Activated CD4-positive, alpha-beta T cell treated with anti-CD3 and anti-CD28 coated beads, Interleukin-10, Interleukin-2, amounts not matched to agents 100 ng/mL and 50 ng/mL, durations not matched to agents 16 hours and 8 hours (primary cell): Measurements from ENCODE around the gene EVX2.

Experiments used
- DNase-seq: peaks from one replicate; pipeline ENCODE4 v3.0.0-alpha.2; 2020

EVX2 gene

GRCh38 chr2:176039375-176039774, 44.4 kb downstream of the EVX2 start:
- no peak for DNase-seq

GRCh38 chr2:176038694-176039093, 45.1 kb downstream of the EVX2 start:
- DNase-seq = no peak

- no peak for DNase-seq
Observed at GRCh38 chr2:176035013-176035691, 48.6 kb downstream of the EVX2 start.

DNA sequence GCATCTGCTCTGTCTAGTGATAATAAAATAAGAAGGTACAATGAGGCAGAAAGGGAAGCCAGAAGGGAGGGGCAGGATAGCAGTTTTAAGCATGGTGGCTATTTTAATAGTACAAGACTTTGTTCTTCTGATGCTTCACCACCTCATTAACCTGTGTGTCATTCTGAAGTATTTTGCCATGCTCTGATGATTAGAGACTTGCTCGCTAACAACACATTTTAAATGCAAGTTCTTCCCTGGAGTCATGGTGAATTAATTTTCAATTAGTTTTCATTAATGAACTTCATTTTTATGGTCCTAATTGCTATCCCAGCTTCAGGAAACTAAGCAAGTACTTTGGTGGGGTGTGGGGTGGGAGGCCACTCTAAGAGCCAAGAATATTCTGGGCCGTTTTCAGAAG, 56.0 kb downstream of the EVX2 start:
- DNase-seq = no peak
